Cardiac fibroblast (primary cell): ENCODE data around the gene CRELD1.
A peak's percentile ranks its signal among the peaks of the same experiment; 100 is the strongest.

ENCODE experiments used
- DNase-seq, 2 donors: peaks; one replicate each; pipeline versions ENCODE4 v3.0.0 to v3.0.0-alpha.2; 2010; ENCODE audit warnings: low read depth in 2 of 2
- H3K4me3 ChIP-seq, 2 donors: replicated peaks in 1 of 2; 1 replicate in 1 of 2; 2 replicates in 1 of 2; pipeline ENCODE4 v1.5.1; 2011; ENCODE audit warnings: low read depth in 2 of 2, low read length in 2 of 2, mild to moderate bottlenecking in 2 of 2, moderate library complexity in 1 of 2
- TF ChIP-seq, protein P1 (sequence below): IDR thresholded peaks from one replicate; pipeline ENCODE4 v1.5.1; 2011; ENCODE audit warnings: low read depth, mild to moderate bottlenecking, low read length, inconsistent platforms

Gene CRELD1

GRCh38 chr3:9914559-9915253, 18.9 kb upstream of the CRELD1 start:
- peak overlapping the region in 1 of 2 donors; percentile 56 for H3K4me3 ChIP-seq
- DNase-seq: no peak
- TF ChIP-seq, protein P1, sequence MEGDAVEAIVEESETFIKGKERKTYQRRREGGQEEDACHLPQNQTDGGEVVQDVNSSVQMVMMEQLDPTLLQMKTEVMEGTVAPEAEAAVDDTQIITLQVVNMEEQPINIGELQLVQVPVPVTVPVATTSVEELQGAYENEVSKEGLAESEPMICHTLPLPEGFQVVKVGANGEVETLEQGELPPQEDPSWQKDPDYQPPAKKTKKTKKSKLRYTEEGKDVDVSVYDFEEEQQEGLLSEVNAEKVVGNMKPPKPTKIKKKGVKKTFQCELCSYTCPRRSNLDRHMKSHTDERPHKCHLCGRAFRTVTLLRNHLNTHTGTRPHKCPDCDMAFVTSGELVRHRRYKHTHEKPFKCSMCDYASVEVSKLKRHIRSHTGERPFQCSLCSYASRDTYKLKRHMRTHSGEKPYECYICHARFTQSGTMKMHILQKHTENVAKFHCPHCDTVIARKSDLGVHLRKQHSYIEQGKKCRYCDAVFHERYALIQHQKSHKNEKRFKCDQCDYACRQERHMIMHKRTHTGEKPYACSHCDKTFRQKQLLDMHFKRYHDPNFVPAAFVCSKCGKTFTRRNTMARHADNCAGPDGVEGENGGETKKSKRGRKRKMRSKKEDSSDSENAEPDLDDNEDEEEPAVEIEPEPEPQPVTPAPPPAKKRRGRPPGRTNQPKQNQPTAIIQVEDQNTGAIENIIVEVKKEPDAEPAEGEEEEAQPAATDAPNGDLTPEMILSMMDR: no peak

- H3K4me3 ChIP-seq: peak overlapping the region; percentile 49 to 56
- peak; percentile 58 to 66 for DNase-seq
- TF ChIP-seq, protein P1: peak; percentile 20
These were observed 18.1 kb upstream of the CRELD1 start for GRCh38 chr3:9915254-9916141.

DNA sequence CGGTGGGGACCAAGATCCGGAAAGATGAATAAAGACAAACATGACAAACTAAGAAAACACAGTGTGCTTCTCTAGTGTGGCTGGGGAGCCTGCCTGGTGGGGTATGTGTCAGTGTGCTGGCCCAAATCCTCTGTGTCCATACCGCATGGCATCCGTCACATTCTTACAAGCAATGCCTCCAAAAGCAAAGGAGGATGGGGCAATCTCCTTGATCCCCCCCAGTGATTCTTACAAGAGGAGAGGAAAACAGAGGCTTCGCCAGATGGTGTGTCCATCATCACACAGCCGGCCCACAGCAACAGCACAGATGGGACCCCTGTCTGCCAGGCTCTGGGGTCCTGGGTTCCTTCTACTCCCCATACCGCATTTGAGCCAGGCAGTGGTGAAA, 17.3 kb upstream of the CRELD1 start:
- TF ChIP-seq, protein P1: no peak
- peak overlapping the region; percentile 50 to 62 for H3K4me3 ChIP-seq
- peak; percentile 42 to 91 for DNase-seq

DNA sequence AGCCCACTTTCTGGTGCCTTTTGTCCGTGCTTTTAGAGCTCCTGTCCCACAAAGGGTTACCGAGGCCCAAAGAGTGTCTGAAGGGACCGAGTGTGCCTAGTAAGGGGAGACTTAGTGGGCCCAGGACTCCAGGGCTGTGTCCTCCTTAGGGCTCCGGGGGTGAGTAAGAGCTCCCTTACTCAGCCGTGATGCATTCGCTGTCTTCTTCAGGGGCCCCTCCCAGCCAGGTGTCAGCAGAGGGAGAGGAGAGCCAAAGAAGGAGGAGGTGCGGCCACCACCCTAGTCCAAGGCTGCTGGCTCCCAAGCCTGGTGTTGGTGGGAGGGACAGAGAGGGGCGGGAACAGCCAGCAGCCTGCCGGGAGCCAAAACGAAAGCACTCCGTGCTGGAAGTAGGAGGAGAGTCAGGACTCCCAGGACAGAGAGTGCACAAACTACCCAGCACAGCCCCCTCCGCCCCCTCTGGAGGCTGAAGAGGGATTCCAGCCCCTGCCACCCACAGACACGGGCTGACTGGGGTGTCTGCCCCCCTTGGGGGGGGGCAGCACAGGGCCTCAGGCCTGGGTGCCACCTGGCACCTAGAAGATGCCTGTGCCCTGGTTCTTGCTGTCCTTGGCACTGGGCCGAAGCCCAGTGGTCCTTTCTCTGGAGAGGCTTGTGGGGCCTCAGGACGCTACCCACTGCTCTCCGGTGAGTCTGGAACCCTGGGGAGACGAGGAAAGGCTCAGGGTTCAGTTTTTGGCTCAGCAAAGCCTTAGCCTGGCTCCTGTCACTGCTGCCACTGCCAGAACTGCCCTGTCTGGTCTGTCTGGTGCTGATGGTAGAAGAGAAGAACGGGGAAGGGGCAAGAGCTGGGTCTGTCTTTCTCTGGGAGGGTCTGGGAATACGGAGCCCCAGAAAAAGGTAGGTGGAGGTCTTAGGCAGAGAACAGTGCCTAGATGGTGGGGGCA, 16.6 kb upstream of the CRELD1 start, which contains the start of gene IL17RC:
TSS of gene IL17RC (plus strand) at position 365 of the 947 bp plus-strand sequence. CDS start at position 583, 218 bp downstream.
- DNase-seq: peak; percentile 87 to 96
- peak within 1 kb of the TSS; percentile 50 to 62 for H3K4me3 ChIP-seq
- TF ChIP-seq, protein P1: no peak

- TF ChIP-seq, protein P1: no peak
- no peak for DNase-seq
- H3K4me3 ChIP-seq: peak overlapping the region in 1 of 2 donors; percentile 62
These were observed 15.8 kb upstream of the CRELD1 start for GRCh38 chr3:9917820-9918219.
